Gastrocnemius medialis (tissue), 4 donors: Measurements from ENCODE around the gene PARN.

Experiments used
- POLR2A ChIP-seq, 2 donors: fragments of 450-650 bp; IDR thresholded peaks; one replicate each; pipeline ENCODE4 v1.6.1; 2017; ENCODE audit warnings: antibody characterized with exemption in 2 of 2, mild to moderate bottlenecking in 2 of 2, moderate library complexity in 2 of 2
- TF ChIP-seq, protein P1 (sequence below), 5 experiments: fragments of 450-650 bp in 3 of 5; fragments of 200-600 bp in 2 of 5; sonication (generic) in 2 of 5; IDR thresholded peaks in 4 of 5; conservative IDR thresholded peaks in 1 of 5; 1 replicate in 4 of 5; 2 replicates in 1 of 5; pipeline ENCODE4 v1.5.1; 2016 to 2019; ENCODE audit warnings: antibody characterized with exemption in 5 of 5, mild to moderate bottlenecking in 3 of 5, moderate library complexity in 3 of 5

DNA sequence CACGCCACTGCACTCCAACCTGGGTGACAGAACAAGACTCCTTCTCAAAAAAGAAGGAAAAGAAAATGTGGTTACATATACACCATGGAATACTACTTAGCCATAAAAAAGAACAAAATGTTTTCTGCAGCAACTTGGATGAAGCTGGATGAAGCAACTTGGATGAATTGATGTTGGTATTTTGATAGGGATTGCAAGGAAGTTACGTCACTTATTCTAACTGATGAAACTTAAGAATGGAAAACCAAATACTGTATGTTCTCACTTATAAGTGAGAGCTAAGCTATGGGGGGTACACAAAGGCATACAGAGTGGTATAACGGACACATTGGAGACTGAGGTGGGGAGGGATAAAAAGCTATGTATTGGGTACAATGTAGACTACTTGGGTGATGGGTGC, 46.6 kb upstream of the PARN start:
- TF ChIP-seq, protein P1, sequence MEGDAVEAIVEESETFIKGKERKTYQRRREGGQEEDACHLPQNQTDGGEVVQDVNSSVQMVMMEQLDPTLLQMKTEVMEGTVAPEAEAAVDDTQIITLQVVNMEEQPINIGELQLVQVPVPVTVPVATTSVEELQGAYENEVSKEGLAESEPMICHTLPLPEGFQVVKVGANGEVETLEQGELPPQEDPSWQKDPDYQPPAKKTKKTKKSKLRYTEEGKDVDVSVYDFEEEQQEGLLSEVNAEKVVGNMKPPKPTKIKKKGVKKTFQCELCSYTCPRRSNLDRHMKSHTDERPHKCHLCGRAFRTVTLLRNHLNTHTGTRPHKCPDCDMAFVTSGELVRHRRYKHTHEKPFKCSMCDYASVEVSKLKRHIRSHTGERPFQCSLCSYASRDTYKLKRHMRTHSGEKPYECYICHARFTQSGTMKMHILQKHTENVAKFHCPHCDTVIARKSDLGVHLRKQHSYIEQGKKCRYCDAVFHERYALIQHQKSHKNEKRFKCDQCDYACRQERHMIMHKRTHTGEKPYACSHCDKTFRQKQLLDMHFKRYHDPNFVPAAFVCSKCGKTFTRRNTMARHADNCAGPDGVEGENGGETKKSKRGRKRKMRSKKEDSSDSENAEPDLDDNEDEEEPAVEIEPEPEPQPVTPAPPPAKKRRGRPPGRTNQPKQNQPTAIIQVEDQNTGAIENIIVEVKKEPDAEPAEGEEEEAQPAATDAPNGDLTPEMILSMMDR (IDR thresholded peaks at IDR 0.05 in 4 of 5, conservative IDR thresholded peaks at IDR 0.05 in 1 of 5) = no peak
- TF ChIP-seq POLR2A (IDR thresholded peaks at IDR 0.05) = no peak
